K562 (cell line): ENCODE data around the gene GALNT7. TPM values are rescaled to one million over a fixed set of nuclear protein-coding genes. Genes with fewer than 3 reads are reported as not detected.

ENCODE experiments used
- CBFA2T3 ChIP-seq: fragments of 450-650 bp; IDR thresholded peaks from 2 replicates; pipeline ENCODE4 v1.6.1; 2017
- FOXM1 ChIP-seq, 2 experiments: fragments of 450-650 bp in 1 of 2; sonication (generic) in 1 of 2; formaldehyde crosslinking in 1 of 2; IDR thresholded peaks; 2 replicates each; pipeline versions ENCODE4 v1.6.1 to v1.9.0; 2017 to 2022; ENCODE audit warnings: low read depth in 2 of 2, mild to moderate bottlenecking in 2 of 2, missing genetic modification reagents in 1 of 2, moderate library complexity in 1 of 2
- FUS ChIP-seq: fragments of 200-400 bp; formaldehyde crosslinking; optimal IDR thresholded peaks from 2 replicates; pipeline ENCODE3; 2017; ENCODE audit warnings: low read depth, low read length
- HNRNPK ChIP-seq: fragments of 200-400 bp; formaldehyde crosslinking; IDR thresholded peaks from one replicate; pipeline ENCODE4 v1.6.1; 2018; ENCODE audit warnings: mild to moderate bottlenecking, low read depth, low read length; ENCODE audit not compliant: poor library complexity, severe bottlenecking
- HNRNPLL ChIP-seq: fragments of 200-400 bp; formaldehyde crosslinking; IDR thresholded peaks from 2 replicates; pipeline ENCODE4 v1.6.1; 2017; ENCODE audit warnings: low read length, low read depth, mild to moderate bottlenecking; ENCODE audit not compliant: poor library complexity, severe bottlenecking
- KAT7 ChIP-seq: sonication (generic); formaldehyde crosslinking; IDR thresholded peaks from 2 replicates; pipeline ENCODE4 v1.8.0; 2022; ENCODE audit warnings: missing genetic modification reagents, mild to moderate bottlenecking, borderline replicate concordance
- MAFF ChIP-seq: IDR thresholded peaks from 2 replicates; pipeline ENCODE4 v1.6.1; 2012; ENCODE audit warnings: low read length, improper control_type of control experiment
- MIER1 ChIP-seq: fragments of 450-650 bp; IDR thresholded peaks from 2 replicates; pipeline ENCODE4 v1.6.1; 2016; ENCODE audit warnings: antibody characterized with exemption, mild to moderate bottlenecking, low read depth
- NFATC3 ChIP-seq: fragments of 450-650 bp; IDR thresholded peaks from 2 replicates; pipeline ENCODE4 v1.6.1; 2017; ENCODE audit warnings: mild to moderate bottlenecking
- NFYB ChIP-seq: IDR thresholded peaks from 2 replicates; pipeline ENCODE4 v1.6.1; 2011; ENCODE audit warnings: mild to moderate bottlenecking, moderate library complexity; ENCODE audit not compliant: insufficient read length; ENCODE audit errors: extremely low read depth
- NONO ChIP-seq, 2 experiments: fragments of 200-400 bp in 1 of 2; fragments of 450-650 bp in 1 of 2; formaldehyde crosslinking in 1 of 2; IDR thresholded peaks; 2 replicates each; pipeline ENCODE4 v1.6.1; 2017; ENCODE audit warnings: low read depth in 2 of 2, mild to moderate bottlenecking in 2 of 2, moderate library complexity in 2 of 2, low read length in 1 of 2
- PHF21A ChIP-seq: fragments of 450-650 bp; IDR thresholded peaks from 2 replicates; pipeline ENCODE4 v1.6.1; 2017; ENCODE audit warnings: low read depth, borderline replicate concordance
- RBBP5 ChIP-seq: fragments of 200-600 bp; sonication (generic); IDR thresholded peaks from 2 replicates; pipeline ENCODE4 v1.6.1; 2012; ENCODE audit warnings: borderline replicate concordance, mild to moderate bottlenecking, low read length, control low read depth, inconsistent platforms; ENCODE audit not compliant: insufficient read depth, poor library complexity, severe bottlenecking
- TCF7L2 ChIP-seq: fragments of 150-350 bp; IDR thresholded peaks from 2 replicates; pipeline ENCODE4 v1.6.1; 2016; ENCODE audit warnings: low read depth, mild to moderate bottlenecking, low read length, moderate library complexity
- U2AF1 ChIP-seq: fragments of 200-400 bp; formaldehyde crosslinking; optimal IDR thresholded peaks from 2 replicates; pipeline ENCODE3; 2017; ENCODE audit warnings: mild to moderate bottlenecking, low read depth, low read length, moderate library complexity
- UBTF ChIP-seq, 2 experiments: IDR thresholded peaks; 2 replicates each; pipeline ENCODE4 v1.6.1; 2012; ENCODE audit warnings: improper control_type of control experiment in 2 of 2, low read depth in 2 of 2, low read length in 2 of 2, borderline replicate concordance in 1 of 2
- ZC3H11A ChIP-seq: IDR thresholded peaks from 2 replicates; pipeline ENCODE4 v1.6.1; 2012; ENCODE audit warnings: low read depth, low read length, improper control_type of control experiment
- ZFP1 ChIP-seq: fragments of 450-650 bp; formaldehyde crosslinking; IDR thresholded peaks from 2 replicates; pipeline ENCODE4 v1.4.0; 2020; ENCODE audit warnings: mild to moderate bottlenecking, mixed read lengths
- ZNF134 ChIP-seq: fragments of 250-450 bp; sonication (Bioruptor Pico); conservative IDR thresholded peaks from 2 replicates; pipeline ENCODE4 v1.4.0; 2020
- ZNF280B ChIP-seq: fragments of 250-450 bp; sonication (Bioruptor Pico); IDR thresholded peaks from 2 replicates; pipeline ENCODE4 v1.5.1; 2021; ENCODE audit warnings: mild to moderate bottlenecking
- ZNF77 ChIP-seq: fragments of 250-450 bp; sonication (Bioruptor Pico); IDR thresholded peaks from 2 replicates; pipeline ENCODE4 v1.5.0; 2020
- ZNF830 ChIP-seq: fragments of 250-450 bp; sonication (Bioruptor Pico); IDR thresholded peaks from 2 replicates; pipeline ENCODE4 v1.5.0; 2021; ENCODE audit warnings: mild to moderate bottlenecking
- polyA plus RNA-seq, 8 experiments: library from polyadenylated mRNA; depleted of rRNA in 4 of 8; stranded (reverse) in 5 of 8; unstranded in 3 of 8; fragments of >200 nt; fragmentation: Nextera tagmentation in 2 of 8; fragmentation: Illumina TruSeq in 1 of 8; extraction: Ambion mirVana in 2 of 8; extraction: Trizol in 1 of 8; gene quantifications; 2 replicates each; pipeline versions ENCODE4 v1.2.1 to v1.2.3, GENCODE V29; 2011 to 2014; ENCODE audit warnings: inconsistent platforms in 1 of 8, missing spikeins in 1 of 8
- total RNA-seq, 7 experiments: library from RNA; depleted of rRNA in 6 of 7; stranded (reverse); fragments of >200 nt in 6 of 7; fragmentation: Illumina TruSeq in 2 of 7; extraction: Trizol in 2 of 7; gene quantifications; 2 replicates each; pipeline versions ENCODE4 v1.2.1 to v1.2.3, GENCODE V29; 2011 to 2021; ENCODE audit warnings: low replicate concordance in 1 of 7
- TF ChIP-seq, protein P1 (sequence below): sonication (generic); formaldehyde crosslinking; IDR thresholded peaks from 2 replicates; pipeline ENCODE4 v1.8.1; 2023; ENCODE audit warnings: mild to moderate bottlenecking, missing genetic modification reagents, moderate library complexity

GALNT7 gene
- total and polyA plus RNA-seq, 9 of the 15 experiments (the other 6 are each of a cell fraction or from before 2014, with no cell fraction given): 16.7 to 38.7 (median 31.1) TPM

DNA sequence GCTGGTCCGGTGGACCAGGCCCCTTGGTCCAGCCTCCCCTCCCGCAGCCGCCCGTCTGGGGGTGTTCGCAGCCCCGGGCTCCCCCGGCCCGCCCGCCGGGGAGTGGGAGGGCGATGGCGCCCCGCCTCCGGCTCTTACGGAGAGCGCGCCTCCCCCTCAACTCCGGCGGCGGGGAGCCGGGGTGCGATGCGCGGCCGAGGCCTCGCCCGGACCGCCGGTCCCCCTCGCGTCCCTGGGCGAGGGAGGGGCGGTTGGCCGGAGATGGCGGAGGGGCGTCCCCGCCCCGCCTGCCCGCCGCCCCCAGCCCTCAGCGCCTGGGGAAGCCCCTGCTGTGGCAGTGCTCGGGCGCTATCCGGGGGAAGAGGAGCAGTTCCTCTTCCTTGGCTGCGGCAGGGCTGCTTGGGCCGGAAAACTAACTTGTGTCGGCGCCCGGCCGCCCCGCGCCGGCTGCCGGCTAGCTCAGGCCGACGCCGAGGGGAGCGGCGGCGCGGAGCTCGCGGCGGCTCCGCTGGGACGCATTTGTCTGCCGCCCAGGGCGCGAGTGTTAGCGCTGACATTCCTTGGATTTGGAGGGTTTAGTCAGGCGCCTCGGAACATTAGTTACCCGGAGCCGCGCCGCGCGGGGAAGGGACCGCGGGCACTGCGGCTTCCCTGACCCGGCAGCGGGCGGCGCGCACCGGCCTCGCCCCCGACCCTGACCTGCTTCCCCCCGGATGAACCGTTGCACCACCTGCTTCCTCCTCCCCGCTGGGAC, 994 bp downstream of the GALNT7 start (continued):
- no peak for TF ChIP-seq TCF7L2
- peak; percentile 95 to 96 for TF ChIP-seq UBTF (IDR thresholded peaks at IDR 0.05; ENCODE audit: borderline replicate concordance in 1 of 2, low read depth in 2 of 2, low read length in 2 of 2)
- TF ChIP-seq ZC3H11A: no peak
- TF ChIP-seq, protein P1, sequence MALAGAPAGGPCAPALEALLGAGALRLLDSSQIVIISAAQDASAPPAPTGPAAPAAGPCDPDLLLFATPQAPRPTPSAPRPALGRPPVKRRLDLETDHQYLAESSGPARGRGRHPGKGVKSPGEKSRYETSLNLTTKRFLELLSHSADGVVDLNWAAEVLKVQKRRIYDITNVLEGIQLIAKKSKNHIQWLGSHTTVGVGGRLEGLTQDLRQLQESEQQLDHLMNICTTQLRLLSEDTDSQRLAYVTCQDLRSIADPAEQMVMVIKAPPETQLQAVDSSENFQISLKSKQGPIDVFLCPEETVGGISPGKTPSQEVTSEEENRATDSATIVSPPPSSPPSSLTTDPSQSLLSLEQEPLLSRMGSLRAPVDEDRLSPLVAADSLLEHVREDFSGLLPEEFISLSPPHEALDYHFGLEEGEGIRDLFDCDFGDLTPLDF (CRISPR knock-in tag): no peak
- TF ChIP-seq ZFP1 (CRISPR knock-in tag): no peak
- TF ChIP-seq PHF21A: no peak
- no peak for TF ChIP-seq NFATC3
- TF ChIP-seq ZNF830 (CRISPR knock-in tag): no peak
- TF ChIP-seq HNRNPLL: peak; percentile 58
- TF ChIP-seq CBFA2T3: no peak
- no peak for TF ChIP-seq NFYB
- TF ChIP-seq MAFF: no peak
- peak; percentile 77 for TF ChIP-seq RBBP5
- no peak for TF ChIP-seq ZNF134
- TF ChIP-seq NONO (IDR thresholded peaks at IDR 0.05; ENCODE audit: low read depth in 2 of 2, low read length in 1 of 2): peak in 1 of 2 experiments; percentile 55; a peak in 2 of 4 replicates
- TF ChIP-seq MIER1: no peak
- TF ChIP-seq KAT7 (CRISPR knock-in tag): peak; percentile 44; the same call in 1 of the 2 replicates
- TF ChIP-seq HNRNPK: no peak
- TF ChIP-seq FUS: no peak
- no peak for TF ChIP-seq FOXM1 (IDR thresholded peaks at IDR 0.05; ENCODE audit: low read depth)
- no peak; the same call in 1 of the 2 replicates for TF ChIP-seq FOXM1 (CRISPR knock-in tag; IDR thresholded peaks at IDR 0.05; ENCODE audit: low read depth)
- no peak for TF ChIP-seq ZNF280B (CRISPR knock-in tag)
- no peak for TF ChIP-seq ZNF77 (CRISPR knock-in tag)
- no peak for TF ChIP-seq U2AF1
